ENCODE measurements around the gene ERC1.

The ERC1 gene

DNA sequence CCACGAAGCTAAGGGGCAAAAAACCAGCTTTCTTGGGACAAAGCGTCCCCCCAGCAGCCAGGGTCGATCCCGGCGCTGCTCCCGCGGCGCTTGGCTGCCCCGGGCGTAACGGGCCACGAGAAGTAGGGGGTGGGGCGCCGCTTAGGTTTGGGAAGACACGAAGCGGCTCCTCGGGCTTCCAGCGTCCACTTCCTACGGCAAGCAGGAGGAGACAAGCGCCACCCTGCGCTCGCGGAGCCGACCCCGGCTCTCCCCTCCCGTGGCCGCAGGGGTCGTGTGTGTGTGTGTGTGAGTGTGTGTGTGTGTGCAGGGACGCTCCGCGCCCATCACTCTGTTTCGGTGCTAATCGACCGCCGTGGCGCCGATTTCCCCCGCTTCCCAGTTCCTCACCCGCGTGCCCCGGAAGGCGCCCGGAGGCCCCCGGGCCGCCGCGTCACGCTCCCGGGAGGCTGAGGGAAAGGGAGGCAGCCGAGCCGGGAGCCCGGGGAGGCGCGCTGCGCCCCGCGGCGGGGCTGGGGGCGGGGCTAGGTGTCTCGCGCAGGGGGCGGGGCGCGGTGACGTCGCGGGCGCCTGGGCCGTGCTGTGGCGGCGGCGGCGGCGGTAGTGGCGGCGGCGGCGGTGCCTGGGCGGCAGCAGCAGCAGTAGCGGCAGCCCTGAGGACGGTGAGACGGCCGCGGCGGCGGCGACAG is at the start of gene ERC1:
TSS of gene ERC1 (plus strand) at position 563 of the 689 bp plus-strand sequence. CDS start 36,681 bp downstream, outside the sequence.
- DNase-seq: peak; percentile 68

DNA sequence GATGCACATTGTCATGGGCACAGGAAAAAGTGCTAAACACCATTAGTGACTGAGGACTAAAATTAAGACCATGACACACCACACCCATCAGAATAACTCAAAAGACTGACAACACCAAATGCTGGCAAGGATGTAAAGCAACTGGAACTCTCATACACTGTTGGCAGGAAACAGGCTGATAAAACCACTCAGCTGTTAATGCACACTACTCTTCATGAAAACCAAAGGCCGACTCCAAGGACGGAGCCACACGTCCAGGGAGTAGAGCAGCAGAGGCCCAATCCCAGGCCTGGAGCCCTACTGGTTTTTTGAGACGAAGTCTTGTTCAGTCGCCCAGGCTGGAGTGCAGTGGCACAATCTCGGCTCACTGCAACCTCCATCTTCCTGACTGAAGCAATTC is 48.0 kb upstream of the ERC1 start:
- no peak for DNase-seq

DNA sequence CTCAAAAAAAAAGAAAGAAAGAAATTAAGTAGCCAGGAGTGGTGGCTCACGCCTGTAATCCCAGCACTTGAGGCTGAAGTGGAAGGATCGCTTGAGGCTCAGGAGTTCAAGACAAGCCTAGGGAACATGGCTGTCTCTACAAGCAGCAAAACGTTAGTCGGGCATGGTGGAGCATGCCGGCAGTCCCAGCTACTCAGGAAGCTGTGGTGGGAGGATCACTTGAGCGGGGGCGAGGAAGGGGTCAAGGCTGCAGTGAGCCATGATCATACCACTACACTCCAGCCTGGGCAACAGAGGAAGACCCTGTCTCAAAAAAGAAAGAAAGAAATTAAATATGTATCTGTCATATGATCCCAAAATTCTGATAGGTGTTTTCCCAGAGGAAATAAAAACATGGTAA is 46.8 kb upstream of the ERC1 start:
- no peak for DNase-seq

- DNase-seq: no peak
These were observed 44.8 kb upstream of the ERC1 start for GRCh38 chr12:946212-946611.

DNA sequence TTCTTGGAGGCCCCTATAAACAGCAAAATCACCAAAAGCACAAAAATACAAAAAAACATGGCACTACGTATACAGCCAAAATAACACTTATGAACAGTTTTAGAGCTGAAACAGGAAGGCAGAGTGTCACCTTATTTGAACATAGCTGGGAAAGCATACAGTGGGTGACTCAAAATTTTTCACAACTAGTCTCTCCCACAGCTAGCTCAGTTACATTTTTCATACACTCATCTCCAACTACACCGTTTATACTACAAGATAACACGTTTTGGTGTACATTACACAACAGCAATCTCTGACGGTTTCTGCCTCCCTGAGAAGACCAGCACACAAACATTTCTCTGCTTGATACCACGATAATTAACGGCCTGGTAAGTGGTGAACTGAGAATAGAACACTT is 44.4 kb upstream of the ERC1 start:
- no peak for DNase-seq

- DNase-seq: no peak
These were observed 42.8 kb upstream of the ERC1 start for GRCh38 chr12:948238-948637.

DNA sequence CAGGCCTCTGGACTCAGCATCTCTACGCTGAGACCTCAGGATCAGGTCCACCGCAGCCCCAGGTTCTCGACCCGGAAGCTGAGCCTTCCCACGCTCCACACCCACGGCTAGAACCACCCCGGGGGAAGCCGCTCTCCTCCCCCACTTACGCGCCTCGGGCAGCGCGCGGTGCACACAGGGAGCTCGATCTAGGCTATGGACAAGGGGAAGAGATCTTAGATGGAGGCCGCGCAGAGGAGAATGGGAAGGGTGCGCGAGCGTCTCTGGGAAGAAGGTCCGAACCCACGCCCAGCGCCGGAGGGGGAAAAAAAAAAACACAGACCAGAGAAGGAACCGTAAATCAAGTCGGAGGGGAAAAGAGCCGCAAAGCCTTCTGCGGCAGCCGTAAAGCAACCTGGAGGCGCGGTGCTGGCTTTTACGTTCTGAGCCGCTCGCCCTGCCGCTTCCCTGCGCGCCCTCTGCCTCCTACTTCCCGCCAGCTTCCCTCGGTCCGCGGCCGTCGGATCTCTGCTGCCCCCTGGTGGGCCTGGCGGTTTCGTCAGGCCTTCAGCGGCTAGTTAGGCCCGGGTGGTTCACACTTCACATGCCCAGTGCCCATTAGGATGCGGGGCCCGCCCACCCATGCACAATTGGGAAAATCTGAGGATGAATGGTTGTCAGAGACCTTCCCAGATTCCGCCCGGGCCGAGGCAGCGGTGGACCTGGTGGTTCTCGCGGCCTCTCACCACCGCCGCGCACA is 41.4 kb upstream of the ERC1 start, which contains the start of gene RAD52:
TSS of gene RAD52 (minus strand) at position 242 of the 739 bp plus-strand sequence. CDS start 16,636 bp downstream, outside the sequence.
- peak; percentile 98 for DNase-seq

GRCh38 chr12:951176-951575 is 39.8 kb upstream of the ERC1 start:
- DNase-seq: no peak

- DNase-seq: no peak
These were observed 37.2 kb upstream of the ERC1 start for GRCh38 chr12:953776-954175.

DNA sequence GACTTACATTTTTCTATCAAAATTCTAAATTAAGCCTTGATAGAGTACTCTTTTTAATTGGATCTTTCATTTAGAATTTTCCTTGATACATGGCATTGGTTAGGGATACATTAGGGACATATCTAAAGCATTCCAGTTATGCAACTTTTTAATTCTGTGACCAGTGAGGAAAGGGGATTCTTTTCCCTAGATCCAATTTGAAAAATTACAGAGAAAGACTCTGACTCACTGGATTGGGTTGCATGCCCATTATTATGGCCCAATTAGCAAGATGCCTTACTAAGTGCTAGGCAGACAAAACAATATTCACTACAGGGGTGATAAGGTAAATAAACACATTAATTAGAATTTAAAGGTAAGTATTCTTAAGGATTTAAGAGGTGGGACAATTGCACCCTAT is 36.3 kb upstream of the ERC1 start:
- no peak for DNase-seq

DNA sequence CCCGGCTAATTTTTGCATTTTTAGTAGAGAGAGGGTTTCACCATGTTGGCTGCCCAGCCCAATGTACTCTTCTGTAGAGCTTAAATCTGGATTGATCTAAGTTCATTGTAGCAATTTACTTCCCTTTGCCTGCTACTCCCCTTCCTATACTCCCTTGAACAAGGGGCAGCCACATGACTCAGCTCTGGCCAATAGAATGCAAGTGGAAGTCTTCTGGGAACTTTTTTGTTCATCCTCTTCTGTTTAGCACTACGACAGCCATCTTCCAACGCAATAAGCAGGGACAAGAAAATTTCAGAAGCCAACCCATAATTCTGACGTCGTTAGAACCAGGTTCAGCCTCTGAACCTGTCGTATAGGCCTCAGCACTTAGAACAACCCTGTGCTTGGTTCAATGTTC is 35.1 kb upstream of the ERC1 start:
- DNase-seq: no peak

DNA sequence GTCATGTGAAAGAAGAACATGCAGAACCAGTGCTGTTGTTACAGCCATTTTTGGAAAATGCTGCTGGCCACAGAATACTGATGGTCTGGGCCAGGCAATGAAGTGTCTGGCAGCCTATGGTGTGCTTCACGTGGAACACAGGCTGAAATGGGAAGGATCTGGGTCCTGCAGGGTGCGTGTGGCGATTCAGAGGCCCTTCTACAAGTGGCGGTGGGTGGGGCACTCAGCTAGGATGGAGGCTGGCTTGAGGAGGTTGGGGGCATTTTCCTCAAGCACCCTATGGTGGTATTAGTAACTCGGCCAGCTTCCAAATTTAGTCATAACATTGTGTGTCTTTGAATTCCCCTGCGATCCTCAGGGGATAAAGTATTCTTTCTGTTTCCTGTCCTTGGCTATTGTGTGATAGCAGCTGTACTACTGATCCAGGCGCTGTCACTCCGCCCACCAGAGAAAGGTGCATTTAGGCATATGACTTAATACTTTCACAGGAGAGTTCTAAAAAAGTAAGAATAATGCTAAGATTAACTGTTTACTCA is 32.4 kb upstream of the ERC1 start:
- no peak for DNase-seq

GRCh38 chr12:966724-967123 is 24.3 kb upstream of the ERC1 start:
- no peak for DNase-seq

DNA sequence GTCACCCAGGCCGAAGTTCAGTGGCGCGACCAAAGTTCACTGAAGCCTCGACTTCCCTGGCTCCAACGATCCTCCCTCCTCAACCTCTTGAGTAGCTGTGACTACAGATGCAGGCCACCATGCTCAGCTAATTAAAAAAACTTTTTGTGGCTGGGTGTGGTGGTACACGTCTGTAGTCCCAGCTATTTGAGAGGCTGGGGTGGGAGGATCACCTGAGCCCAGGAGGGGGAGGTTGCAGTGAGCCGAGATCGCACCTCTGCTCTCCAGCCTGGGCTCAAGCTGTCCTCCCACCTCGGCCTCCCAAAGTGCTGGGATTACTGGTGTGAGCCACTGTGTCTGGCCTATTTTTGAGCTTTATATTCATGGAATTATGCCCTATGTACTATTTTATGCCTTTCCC is 23.4 kb upstream of the ERC1 start:
- DNase-seq: no peak

GRCh38 chr12:968545-968944 is 22.5 kb upstream of the ERC1 start:
- DNase-seq: no peak

DNA sequence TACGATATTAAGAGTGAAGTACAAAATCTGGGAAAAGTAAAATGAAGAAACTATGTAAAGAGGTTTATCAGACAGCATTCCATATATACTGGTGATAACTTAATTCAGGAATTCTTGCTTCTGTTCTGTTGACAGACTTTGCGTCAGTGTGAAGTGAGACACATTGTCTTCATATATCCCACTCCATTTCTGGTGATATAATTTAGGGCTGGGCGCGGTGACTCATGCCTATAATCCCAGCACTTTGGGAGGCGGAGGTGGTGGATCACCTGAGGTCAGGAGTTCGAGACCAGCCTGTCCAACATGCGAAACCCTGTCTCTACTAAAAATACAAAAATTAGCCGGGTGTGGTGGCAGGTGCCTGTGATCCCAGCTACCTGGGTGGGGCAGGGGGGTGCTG is 21.2 kb upstream of the ERC1 start:
- no peak for DNase-seq

GRCh38 chr12:971991-972390 is 19.0 kb upstream of the ERC1 start:
- no peak for DNase-seq

GRCh38 chr12:974271-974862 is 16.7 kb upstream of the ERC1 start:
- DNase-seq: no peak

- no peak for DNase-seq
These were observed 14.4 kb upstream of the ERC1 start for GRCh38 chr12:976644-977043.

GRCh38 chr12:977156-977555 is 13.9 kb upstream of the ERC1 start:
- no peak for DNase-seq

- no peak for DNase-seq
These were observed 11.7 kb upstream of the ERC1 start for GRCh38 chr12:979349-979748.

- DNase-seq: no peak
These were observed 9.7 kb upstream of the ERC1 start for GRCh38 chr12:981176-981828.

- no peak for DNase-seq
These were observed 9.1 kb upstream of the ERC1 start for GRCh38 chr12:981961-982360.
